Chondrocyte (in vitro differentiated cells): Measurements from ENCODE around the gene EXOSC3. TPM values are rescaled to one million over a fixed set of nuclear protein-coding genes. Genes with fewer than 3 reads are reported as not detected.
"Not testable (repeated sequence)": the region's sequence is repeated elsewhere in the genome, so short reads cannot be mapped to it uniquely, and the experiment has no call there.

Experiments
- DNase-seq: peaks from one replicate; pipeline ENCODE4 v3.0.0; 2021; ENCODE audit warnings: mixed read lengths, low spot score
- H3K27ac Mint-ChIP-seq: one replicate; pipeline ENCODE4 v1.8.0; 2021; ENCODE audit warnings: mild to moderate bottlenecking, moderate library complexity, mixed read lengths; ENCODE audit not compliant: unreplicated experiment
- H3K27me3 Mint-ChIP-seq: 2 replicates; pipeline ENCODE4 v1.8.0; 2021; ENCODE audit warnings: low read depth, mixed read lengths
- H3K36me3 Mint-ChIP-seq: 2 replicates; pipeline ENCODE4 v1.8.0; 2021; ENCODE audit warnings: low read depth, mixed read lengths
- H3K4me1 Mint-ChIP-seq: 2 replicates; pipeline ENCODE4 v1.8.0; 2021; ENCODE audit warnings: low read depth, mild to moderate bottlenecking, mixed read lengths
- H3K4me3 Mint-ChIP-seq: one replicate; pipeline ENCODE4 v1.8.0; 2021; ENCODE audit warnings: mild to moderate bottlenecking, moderate library complexity, mixed read lengths; ENCODE audit not compliant: unreplicated experiment
- H3K9me3 Mint-ChIP-seq: 2 replicates; pipeline ENCODE4 v1.8.0; 2021; ENCODE audit warnings: low read depth, mixed read lengths
- CTCF ChIP-seq: fragments of 200-600 bp; sonication (generic); IDR thresholded peaks from 2 replicates; pipeline ENCODE4 v1.5.0; 2021; ENCODE audit warnings: antibody characterized with exemption, mild to moderate bottlenecking, moderate library complexity
- total RNA-seq: library from RNA; stranded (reverse); gene quantifications from 3 replicates; pipeline ENCODE4 v1.2.1, GENCODE V29; 2021

The EXOSC3 gene
- total RNA-seq, 1 donor from 2014 or later = 23.8 TPM

GRCh38 chr9:37760416-37761161 is 24.3 kb downstream of the EXOSC3 start:
- DNase-seq = no peak
- H3K9me3 Mint-ChIP-seq = no peaks in the 10 kb centered on the region
- no peak overlapping the region for H3K27ac Mint-ChIP-seq
- H3K4me1 Mint-ChIP-seq = peaks cover 10% of the 10 kb centered on the region
- TF ChIP-seq CTCF = no peak
- H3K36me3 Mint-ChIP-seq = peaks cover 11% of the 10 kb centered on the region
- no peak overlapping the region for H3K4me3 Mint-ChIP-seq
- no peaks in the 10 kb centered on the region for H3K27me3 Mint-ChIP-seq

GRCh38 chr9:37758747-37759146 is 26.1 kb downstream of the EXOSC3 start:
- TF ChIP-seq CTCF = no peak

GRCh38 chr9:37753489-37754190 is 31.2 kb downstream of the EXOSC3 start, which contains the start of gene TRMT10B:
TSS of gene TRMT10B (plus strand) at chr9:37753805. CDS start at chr9:37761932, 8,127 bp downstream.
- Mint-ChIP-seq H3K27me3 (no peaks in the 10 kb centered on the region), H3K4me3 (peak within 1 kb of the TSS; percentile 98), H3K27ac (peak within 1 kb of the TSS; percentile 93), H3K4me1 (peaks cover 14% of the 10 kb centered on the region), H3K9me3 (no peaks in the 10 kb centered on the region), H3K36me3 (no peaks in the 10 kb centered on the region)
- TF ChIP-seq CTCF = peak; percentile 27
- DNase-seq = no peak

More at GRCh38 chr9:37758747-37759146, 26.1 kb downstream of the EXOSC3 start:
- H3K4me1 Mint-ChIP-seq = peaks cover 20% of the 10 kb centered on the region
- no peak overlapping the region for H3K4me3 Mint-ChIP-seq
- H3K36me3 Mint-ChIP-seq = peaks cover 5% of the 10 kb centered on the region
- no peaks in the 10 kb centered on the region for H3K27me3 Mint-ChIP-seq
- no peaks in the 10 kb centered on the region for H3K9me3 Mint-ChIP-seq
- DNase-seq = no peak
- H3K27ac Mint-ChIP-seq = no peak overlapping the region

GRCh38 chr9:37752642-37753488 is 32.0 kb downstream of the EXOSC3 start:
- Mint-ChIP-seq H3K27ac (peak overlapping the region; percentile 93), H3K4me3 (peak overlapping the region; percentile 98), H3K36me3 (no peaks in the 10 kb centered on the region), H3K27me3 (no peaks in the 10 kb centered on the region), H3K4me1 (peaks cover 14% of the 10 kb centered on the region), H3K9me3 (no peaks in the 10 kb centered on the region)
- no peak for DNase-seq
- no peak for TF ChIP-seq CTCF

GRCh38 chr9:37752112-37752511 is 32.8 kb downstream of the EXOSC3 start:
- H3K36me3 Mint-ChIP-seq, H3K27me3 Mint-ChIP-seq, H3K9me3 Mint-ChIP-seq, H3K4me3 Mint-ChIP-seq, H3K27ac Mint-ChIP-seq, DNase-seq: not testable (repeated sequence)
- H3K4me1 Mint-ChIP-seq = peaks cover 14% of the 10 kb centered on the region

GRCh38 chr9:37751704-37752103 is 33.2 kb downstream of the EXOSC3 start:
- DNase-seq, H3K36me3 Mint-ChIP-seq, H3K27me3 Mint-ChIP-seq, H3K9me3 Mint-ChIP-seq, H3K27ac Mint-ChIP-seq, H3K4me3 Mint-ChIP-seq: not testable (repeated sequence)
- peaks cover 14% of the 10 kb centered on the region for H3K4me1 Mint-ChIP-seq
